WTC11 (cell line): ENCODE results near the gene RASSF8.

Experiments used
- CBFB ChIP-seq: sonication (generic); formaldehyde crosslinking; IDR thresholded peaks from 2 replicates; pipeline ENCODE4 v1.8.1; 2022; ENCODE audit warnings: mild to moderate bottlenecking, low read depth, missing genetic modification reagents
- CTCF ChIP-seq: fragments of 200-600 bp; IDR thresholded peaks from 2 replicates; pipeline ENCODE4 v1.8.0; 2022; ENCODE audit warnings: antibody characterized with exemption
- EMX1 ChIP-seq: fragments of 250-450 bp; sonication (Bioruptor Pico); IDR thresholded peaks from 2 replicates; pipeline ENCODE4 v1.8.0; 2021; ENCODE audit warnings: mild to moderate bottlenecking
- MAX ChIP-seq: sonication (generic); formaldehyde crosslinking; IDR thresholded peaks from 2 replicates; pipeline ENCODE4 v1.8.0; 2022; ENCODE audit warnings: mild to moderate bottlenecking, missing genetic modification reagents
- SP1 ChIP-seq: sonication (generic); formaldehyde crosslinking; conservative IDR thresholded peaks from 2 replicates; pipeline ENCODE4 v1.8.1; 2022; ENCODE audit warnings: missing genetic modification reagents

- no peak for TF ChIP-seq CTCF
- TF ChIP-seq MAX = no peak
- TF ChIP-seq EMX1 = no peak
- no peak for TF ChIP-seq SP1
- no peak for TF ChIP-seq CBFB (CRISPR knock-in tag)
Observed at GRCh38 chr12:26095186-26095585, 136.7 kb downstream of the RASSF8 start.
